MCF 10A (cell line): ENCODE data around the gene LRRC23. TPM values are rescaled to one million over a fixed set of nuclear protein-coding genes. Genes with fewer than 3 reads are reported as not detected.

ENCODE experiments used
- BruUV-seq: library from RNA; stranded (reverse); fragments of 400-500 nt; replicated peaks from 2 replicates; lab custom pipeline; 2021; lab: Mats Ljungman, UMichigan
- CTCF ChIA-PET: fragments of 300-600 bp; sonication (Branson Sonifier 250); formaldehyde crosslinking; extraction: SDS; loops from one replicate; lab custom pipeline; 2021; ENCODE audit warnings: antibody characterized with exemption, inconsistent platforms; lab: Yijun Ruan, JAX
- POLR2A ChIA-PET: fragments of 300-600, 350-650 bp; sonication (Branson Sonifier 250); formaldehyde crosslinking; extraction: SDS; loops from one replicate; lab custom pipeline; 2020; ENCODE audit warnings: antibody characterized with exemption, inconsistent platforms; lab: Yijun Ruan, JAX
- DNase-seq: peaks from one replicate; pipeline ENCODE4 v3.0.0-alpha.2; 2018; ENCODE audit not compliant: unreplicated experiment
- H3K27ac Mint-ChIP-seq: one replicate; pipeline ENCODE4 v1.8.0; 2022; ENCODE audit warnings: mild to moderate bottlenecking, low read depth, mixed read lengths; ENCODE audit not compliant: unreplicated experiment
- H3K27me3 Mint-ChIP-seq: one replicate; pipeline ENCODE4 v1.8.0; 2022; ENCODE audit warnings: mixed read lengths; ENCODE audit not compliant: insufficient read depth, unreplicated experiment
- H3K36me3 Mint-ChIP-seq: one replicate; pipeline ENCODE4 v1.8.0; 2022; ENCODE audit warnings: mild to moderate bottlenecking, moderate library complexity, mixed read lengths; ENCODE audit not compliant: insufficient read depth, unreplicated experiment
- H3K4me1 Mint-ChIP-seq: one replicate; pipeline ENCODE4 v1.8.0; 2022; ENCODE audit warnings: mixed read lengths; ENCODE audit not compliant: insufficient read depth, unreplicated experiment
- H3K4me3 Mint-ChIP-seq: one replicate; pipeline ENCODE4 v1.8.0; 2022; ENCODE audit warnings: mild to moderate bottlenecking, moderate library complexity, mixed read lengths; ENCODE audit not compliant: unreplicated experiment
- H3K9me3 Mint-ChIP-seq: one replicate; pipeline ENCODE4 v1.8.0; 2022; ENCODE audit warnings: mixed read lengths; ENCODE audit not compliant: unreplicated experiment
- CTCF ChIP-seq: fragments of 200-600 bp; IDR thresholded peaks from one replicate; pipeline ENCODE4 v1.8.0; 2022; ENCODE audit warnings: antibody characterized with exemption, mild to moderate bottlenecking; ENCODE audit not compliant: unreplicated experiment
- intact Hi-C: fragments of 100-400 bp; cut with micrococcal nuclease; formaldehyde crosslinking; loops from 2 replicates; pipeline ENCODE4 v1.14.1; 2022
- total RNA-seq: library from RNA; stranded (reverse); gene quantifications from 2 replicates; pipeline ENCODE4 v1.2.3, GENCODE V29; 2022

The LRRC23 gene
- total RNA-seq, 1 experiment from 2014 or later: 7.5 TPM

- intact Hi-C loops: loop anchor here (1.0 to 2.0 kb wide), 4 partner anchors 14 to 185 kb away; partner anchors contain the start of gene C1RL
- no peak for DNase-seq
- no peak for TF ChIP-seq CTCF
- ChIA-PET CTCF (interaction anchor here (0.6 to 8.9 kb wide), 37 partner anchors 9 to 283 kb away, joined by 3 to 114 read pairs (median 4); partner anchors contain the start of genes C12orf57, C1RL, C1S and RNU7-1), POLR2A (interaction anchor here (0.7 to 7.8 kb wide), 9 partner anchors 11 to 189 kb away, joined by 3 to 167 read pairs (median 29); partner anchors contain the start of genes C12orf57, LPCAT3, RNU7-1 and SPSB2)
- Mint-ChIP-seq H3K4me3 (no peak overlapping the region), H3K9me3 (no peaks in the 10 kb centered on the region), H3K36me3 (peaks cover 5% of the 10 kb centered on the region), H3K27me3 (no peaks in the 10 kb centered on the region), H3K4me1 (peaks cover 52% of the 10 kb centered on the region), H3K27ac (no peak overlapping the region)
- no TSS peak for BruUV-seq
These were observed 19.2 kb downstream of the LRRC23 start for GRCh38 chr12:6923851-6924250.

- peaks cover 11% of the 10 kb centered on the region for H3K36me3 Mint-ChIP-seq
- no peaks in the 10 kb centered on the region for H3K9me3 Mint-ChIP-seq
- TF ChIP-seq CTCF: no peak
- H3K4me3 Mint-ChIP-seq: peak overlapping the region; percentile 80
- intact Hi-C loops: loop anchor here (2.0 kb wide), 1 partner anchor 184 kb away; the partner anchor contains the start of gene C1RL
- POLR2A ChIA-PET: interaction anchor here (0.6 to 7.8 kb wide), 24 partner anchors 9 to 1146 kb away, joined by 3 to 167 read pairs (median 6); partner anchors contain the start of genes C12orf57, C1RL, CDCA3 and LRRC23
- BruUV-seq: no TSS peak
- peaks cover 59% of the 10 kb centered on the region for H3K4me1 Mint-ChIP-seq
- peak overlapping the region; percentile 92 for H3K27ac Mint-ChIP-seq
- no peak for DNase-seq
- CTCF ChIA-PET: interaction anchor here (0.6 to 8.9 kb wide), 27 partner anchors 13 to 640 kb away, joined by 3 to 114 read pairs (median 4); partner anchors contain the start of genes C12orf57, C1RL, LRRC23 and RNU7-1
- H3K27me3 Mint-ChIP-seq: no peaks in the 10 kb centered on the region
These were observed 20.6 kb downstream of the LRRC23 start for GRCh38 chr12:6925239-6925539.

- no peaks in the 10 kb centered on the region for H3K27me3 Mint-ChIP-seq
- TF ChIP-seq CTCF: no peak
- peak overlapping the region; percentile 92 for H3K27ac Mint-ChIP-seq
- H3K36me3 Mint-ChIP-seq: peaks cover 11% of the 10 kb centered on the region
- peak overlapping the region; percentile 80 for H3K4me3 Mint-ChIP-seq
- H3K9me3 Mint-ChIP-seq: no peaks in the 10 kb centered on the region
- POLR2A ChIA-PET: interaction anchor here (0.6 to 7.8 kb wide), 27 partner anchors 9 to 533 kb away, joined by 3 to 167 read pairs (median 5); partner anchors contain the start of genes C12orf57, C1RL, CDCA3 and ENO2
- DNase-seq: peak; percentile 96
- H3K4me1 Mint-ChIP-seq: peaks cover 63% of the 10 kb centered on the region
- CTCF ChIA-PET: interaction anchor here (0.6 to 8.9 kb wide), 30 partner anchors 13 to 1720 kb away, joined by 3 to 114 read pairs (median 4); partner anchors contain the start of genes C12orf57, C1RL, LRRC23 and RNU7-1
- intact Hi-C loops: loop anchor here (2.0 kb wide), 1 partner anchor 183 kb away; the partner anchor contains the start of gene C1RL
- TSS peak; percentile 22 for BruUV-seq
These were observed 21.1 kb downstream of the LRRC23 start for GRCh38 chr12:6925540-6926279.
